ENCODE data around the gene JAM3. TPM values are rescaled to one million over a fixed set of nuclear protein-coding genes. Genes with fewer than 3 reads are reported as not detected.

Gene JAM3
- total RNA-seq, 1 experiment from 2014 or later, result 36.5 TPM

GRCh38 chr11:134040386-134041302 is 28.2 kb upstream of the JAM3 start:
- no peak overlapping the region for H3K56ac ChIP-seq (ENCODE audit: insufficient read length, low read depth, low read length)
- H2BK5ac ChIP-seq (ENCODE audit: insufficient read length, low read length), result no peak overlapping the region
- H2BK20ac ChIP-seq (ENCODE audit: low read depth, low read length, poor library complexity, severe bottlenecking), result no peak overlapping the region
- H4K8ac ChIP-seq (replicated peaks; ENCODE audit: insufficient read length, low read depth, low read length), result no peak overlapping the region
- H3K79me2 ChIP-seq (ENCODE audit: insufficient read depth, low read length), result no peaks in the 10 kb centered on the region
- no peaks in the 10 kb centered on the region for H3K9me3 ChIP-seq (ENCODE audit: control insufficient read depth, low read depth, low read length)
- no peak overlapping the region for H2AFZ ChIP-seq (ENCODE audit: low read length)
- no peaks in the 10 kb centered on the region for H3K27me3 ChIP-seq (ENCODE audit: insufficient read depth, low read length)
- no peak overlapping the region for H3K27ac Mint-ChIP-seq
- H3K9ac ChIP-seq (ENCODE audit: extremely low read depth, insufficient read length, low read length), result no peak overlapping the region
- peaks cover 0 to 3% (median 2%) of the 10 kb centered on the region in 3 experiments; a peak in 5 of 7 replicates for H3K36me3 Mint-ChIP-seq (ENCODE audit: insufficient read depth in 1 of 3, low read depth in 3 of 3)
- H2AK5ac ChIP-seq (ENCODE audit: insufficient read length, low read length), result no peak overlapping the region
- no peak overlapping the region for H3K27ac ChIP-seq (ENCODE audit: insufficient read length, low read depth, low read length)
- no peak overlapping the region for H3K18ac ChIP-seq (ENCODE audit: insufficient read length, low read depth, low read length)
- no peak overlapping the region for H3K4me2 ChIP-seq (ENCODE audit: insufficient read depth, insufficient read length, low read length)
- H3K23ac ChIP-seq (ENCODE audit: insufficient read length, low read depth, low read length), result no peak overlapping the region
- H3K4me3 Mint-ChIP-seq, result no peak overlapping the region
- no peak overlapping the region for H4K91ac ChIP-seq (ENCODE audit: insufficient read length, low read depth, low read length)
- no peak overlapping the region for H3K4ac ChIP-seq (ENCODE audit: low read depth, low read length)
- no peak for DNase-seq
- H3K14ac ChIP-seq (ENCODE audit: insufficient read depth, low read length), result no peak overlapping the region
- no peak overlapping the region for H3T11ph ChIP-seq (ENCODE audit: low read length)
- WGBS (ENCODE audit: extremely low coverage, insufficient read length, low lambda C conversion rate), result 86% methylated on average over 1 of the region's 20 CpGs
- peaks cover 19 to 30% of the 10 kb centered on the region in 2 experiments for H3K4me1 Mint-ChIP-seq
- H3K4me1 ChIP-seq (ENCODE audit: insufficient read depth, low read length), result peaks cover 2% of the 10 kb centered on the region; the same call in 1 of the 2 replicates
- no peak for TF ChIP-seq CTCF (conservative IDR thresholded peaks at IDR 0.05)
- peaks cover 10% of the 10 kb centered on the region for H3K23me2 ChIP-seq (ENCODE audit: insufficient read length, low read depth, low read length, poor library complexity, severe bottlenecking)
- no peak overlapping the region for H2BK12ac ChIP-seq (ENCODE audit: insufficient read length, low read depth, low read length)
- H2BK15ac ChIP-seq (ENCODE audit: low read depth, low read length), result no peak overlapping the region
- H3K27me3 Mint-ChIP-seq (ENCODE audit: low read depth), result peaks cover 5% of the 10 kb centered on the region
- H4K5ac ChIP-seq (ENCODE audit: insufficient read length, low read depth, low read length), result no peak overlapping the region
- H3K79me1 ChIP-seq (ENCODE audit: insufficient read depth, low read depth, low read length, poor library complexity, severe bottlenecking), result no peaks in the 10 kb centered on the region
- H2BK120ac ChIP-seq (ENCODE audit: low read depth, low read length, poor library complexity, severe bottlenecking), result no peak overlapping the region
- no peaks in the 10 kb centered on the region for H4K20me1 ChIP-seq (ENCODE audit: control insufficient read depth, insufficient read depth, insufficient read length)
- H3K9me3 Mint-ChIP-seq, result no peaks in the 10 kb centered on the region

All from H9 (cell line).